IMR-90 (cell line): ENCODE measurements around the gene PLCD4. TPM values are rescaled to one million over a fixed set of nuclear protein-coding genes. Genes with fewer than 3 reads are reported as not detected.

Experiments
- ATAC-seq: fragments of 200-7000 bp; cut with Tn5 transposase; 2 replicates; pipeline ENCODE4 v1.9.1; 2020; ENCODE audit warnings: low read depth, mild to moderate bottlenecking, moderate library complexity
- BruUV-seq: library from RNA; stranded (reverse); fragments of 400-500 nt; replicated peaks from 2 replicates; lab custom pipeline; 2021; lab: Mats Ljungman, UMichigan
- CTCF ChIA-PET: fragments of 300-600 bp; formaldehyde crosslinking; extraction: SDS; loops from one replicate; lab custom pipeline; 2021; ENCODE audit warnings: antibody characterized with exemption; lab: Yijun Ruan, JAX
- POLR2A ChIA-PET: fragments of 300-600 bp; sonication (Branson Sonifier 250); formaldehyde crosslinking; loops from one replicate; lab custom pipeline; 2022; ENCODE audit warnings: antibody characterized with exemption; ENCODE audit not compliant: unreplicated experiment; lab: Charles Lee
- DNase-seq: peaks from one replicate; pipeline ENCODE4 v3.0.0; 2013
- H2AFZ ChIP-seq: replicated peaks from 2 replicates; pipeline ENCODE3; 2013; ENCODE audit warnings: low read length, mild to moderate bottlenecking; ENCODE audit not compliant: poor library complexity
- H2AK5ac ChIP-seq: 2 replicates; pipeline ENCODE4 v1.6.1; 2013; ENCODE audit warnings: low read depth, low read length, inconsistent platforms
- H2AK9ac ChIP-seq: replicated peaks from 2 replicates; pipeline ENCODE3; 2013; ENCODE audit warnings: mild to moderate bottlenecking, low read depth, low read length, moderate library complexity; ENCODE audit not compliant: poor library complexity
- H2BK120ac ChIP-seq: 2 replicates; pipeline ENCODE4 v1.6.1; 2013; ENCODE audit warnings: low read depth, low read length, inconsistent platforms
- H2BK15ac ChIP-seq: 3 replicates; pipeline ENCODE4 v1.6.1; 2013; ENCODE audit warnings: low read depth, low read length, inconsistent platforms
- H2BK20ac ChIP-seq: 2 replicates; pipeline ENCODE4 v1.6.1; 2013; ENCODE audit warnings: low read depth, mild to moderate bottlenecking, inconsistent platforms, low read length, moderate library complexity
- H2BK5ac ChIP-seq: 2 replicates; pipeline ENCODE4 v1.6.1; 2013; ENCODE audit warnings: mild to moderate bottlenecking, low read depth, low read length, inconsistent platforms; ENCODE audit not compliant: poor library complexity, severe bottlenecking
- H3K14ac ChIP-seq: replicated peaks from 2 replicates; pipeline ENCODE4 v1.6.1; 2013; ENCODE audit warnings: low read depth, low read length, inconsistent platforms
- H3K18ac ChIP-seq: 2 replicates; pipeline ENCODE4 v1.6.1; 2013; ENCODE audit warnings: low read depth, low read length, control low read depth
- H3K23ac ChIP-seq: 2 replicates; pipeline ENCODE4 v1.6.1; 2013; ENCODE audit warnings: low read depth, low read length, inconsistent platforms
- H3K27ac ChIP-seq: 2 replicates; pipeline ENCODE4 v1.5.1; 2013; ENCODE audit warnings: mild to moderate bottlenecking, control low read depth, low read length; ENCODE audit not compliant: insufficient read depth
- H3K27me3 ChIP-seq: 2 replicates; pipeline ENCODE4 v1.6.1; 2013; ENCODE audit warnings: low read length; ENCODE audit not compliant: control insufficient read depth, insufficient read depth
- H3K36me3 ChIP-seq: 2 replicates; pipeline ENCODE4 v1.6.1; 2013; ENCODE audit warnings: low read length, mixed read lengths; ENCODE audit not compliant: control insufficient read depth, insufficient read depth
- H3K4ac ChIP-seq: 2 replicates; pipeline ENCODE4 v1.6.1; 2013; ENCODE audit warnings: low read depth, low read length, inconsistent platforms
- H3K4me1 ChIP-seq: 2 replicates; pipeline ENCODE4 v1.6.1; 2013; ENCODE audit warnings: low read length, mixed read lengths; ENCODE audit not compliant: control insufficient read depth, insufficient read depth
- H3K4me2 ChIP-seq: 2 replicates; pipeline ENCODE4 v1.6.1; 2013; ENCODE audit warnings: low read depth, mild to moderate bottlenecking, control low read depth, low read length, moderate library complexity
- H3K4me3 ChIP-seq: 2 replicates; pipeline ENCODE4 v1.5.1; 2013; ENCODE audit warnings: low read depth, mild to moderate bottlenecking, control low read depth, low read length, moderate library complexity; ENCODE audit not compliant: insufficient read depth
- H3K56ac ChIP-seq: 2 replicates; pipeline ENCODE4 v1.6.1; 2013; ENCODE audit warnings: low read length, inconsistent platforms; ENCODE audit not compliant: insufficient read depth; ENCODE audit errors: extremely low read depth
- H3K79me1 ChIP-seq, 2 experiments: 2 replicates each; pipeline ENCODE4 v1.6.1; 2013; ENCODE audit warnings: low read length in 2 of 2, inconsistent platforms in 1 of 2, low read depth in 1 of 2
- H3K9ac ChIP-seq: 2 replicates; pipeline ENCODE4 v1.6.1; 2013; ENCODE audit warnings: low read depth, low read length, control low read depth
- H3K9me1 ChIP-seq: 2 replicates; pipeline ENCODE4 v1.6.1; 2013; ENCODE audit warnings: low read length, inconsistent platforms; ENCODE audit not compliant: insufficient read depth
- H3K9me3 ChIP-seq: 2 replicates; pipeline ENCODE4 v1.6.1; 2013; ENCODE audit warnings: low read length; ENCODE audit not compliant: control insufficient read depth, insufficient read depth
- H4K20me1 ChIP-seq: 2 replicates; pipeline ENCODE4 v1.6.1; 2013; ENCODE audit warnings: low read length, inconsistent platforms; ENCODE audit not compliant: insufficient read depth
- H4K5ac ChIP-seq: 2 replicates; pipeline ENCODE4 v1.6.1; 2013; ENCODE audit warnings: mild to moderate bottlenecking, low read depth, low read length, control low read depth
- H4K8ac ChIP-seq, 2 experiments: 2 replicates each; pipeline ENCODE4 v1.6.1; 2013; ENCODE audit warnings: low read depth in 2 of 2, low read length in 2 of 2, control low read depth in 1 of 2, inconsistent platforms in 1 of 2
- H4K91ac ChIP-seq: 2 replicates; pipeline ENCODE4 v1.6.1; 2013; ENCODE audit warnings: low read depth, low read length, inconsistent platforms; ENCODE audit not compliant: insufficient read depth
- CEBPB ChIP-seq: IDR thresholded peaks from 2 replicates; pipeline ENCODE4 v1.6.1; 2012; ENCODE audit warnings: low read depth, low read length, improper control_type of control experiment
- FOS ChIP-seq: fragments of 150-350 bp; IDR thresholded peaks from 2 replicates; pipeline ENCODE4 v1.6.1; 2016; ENCODE audit warnings: low read depth, low read length
- MXI1 ChIP-seq: IDR thresholded peaks from 2 replicates; pipeline ENCODE4 v1.6.1; 2012; ENCODE audit warnings: low read depth, mild to moderate bottlenecking, low read length, moderate library complexity, borderline replicate concordance
- NFE2L2 ChIP-seq: fragments of 150-350 bp; IDR thresholded peaks from 2 replicates; pipeline ENCODE4 v1.6.1; 2016; ENCODE audit warnings: low read depth, mild to moderate bottlenecking, low read length
- RCOR1 ChIP-seq: IDR thresholded peaks from 2 replicates; pipeline ENCODE4 v1.6.1; 2012; ENCODE audit warnings: mild to moderate bottlenecking, low read length, improper control_type of control experiment; ENCODE audit not compliant: insufficient replicate concordance
- RFX5 ChIP-seq: IDR thresholded peaks from 2 replicates; pipeline ENCODE4 v1.8.0; 2012; ENCODE audit warnings: low read depth, mild to moderate bottlenecking, low read length, moderate library complexity
- WGBS, 2 experiments: methylation state at CpG; one replicate each; pipeline versions ENCODE4 v1.1.5 to v1.1.7; 2013; ENCODE audit warnings: missing lambda C conversion rate in 2 of 2; ENCODE audit not compliant: insufficient read length in 1 of 2; ENCODE audit errors: extremely low coverage in 2 of 2; 5-methylcytosine and 5-hydroxymethylcytosine counted together
- dilution Hi-C: fragments of 300-500 bp; cut with HindIII; formaldehyde crosslinking; loops from one replicate; pipeline ENCODE4 v1.14.3; 2018; ENCODE audit warnings: low sequenced_read_pairs; ENCODE audit not compliant: unreplicated experiment
- in situ Hi-C: fragments of 300-500 bp; cut with MboI; formaldehyde crosslinking; loops from 3 replicates; pipeline ENCODE4 v1.14.3; 2019; ENCODE audit warnings: low sequenced_read_pairs, inconsistent platforms, mixed read lengths
- intact Hi-C: fragments of 100-400 bp; cut with micrococcal nuclease; formaldehyde crosslinking; loops from 2 replicates; pipeline ENCODE4 v1.10.0; 2022
- polyA plus RNA-seq, 3 experiments: library from polyadenylated mRNA; depleted of rRNA; stranded (reverse); fragments of >200 nt; gene quantifications; 2 replicates each; pipeline ENCODE4 v1.2.3, GENCODE V29; 2012; ENCODE audit warnings: low replicate concordance in 1 of 3
- total RNA-seq: library from RNA; depleted of rRNA; stranded (reverse); fragments of >200 nt; gene quantifications from 2 replicates; pipeline ENCODE4 v1.2.3, GENCODE V29; 2012
- TF ChIP-seq, protein P1 (sequence below): conservative IDR thresholded peaks from 2 replicates; pipeline ENCODE4 v1.5.1; 2012; ENCODE audit warnings: mild to moderate bottlenecking, low read depth, low read length, improper control_type of control experiment
- TF ChIP-seq, protein P2 (sequence below): fragments of 150-350 bp; IDR thresholded peaks from 2 replicates; pipeline ENCODE4 v1.6.1; 2017; ENCODE audit warnings: mild to moderate bottlenecking, antibody characterized with exemption, low read length, low read depth

PLCD4 gene
- total and polyA plus RNA-seq, 2 of the 4 experiments (the other 2 are of a cell fraction): 1.9 to 2.0 TPM

DNA sequence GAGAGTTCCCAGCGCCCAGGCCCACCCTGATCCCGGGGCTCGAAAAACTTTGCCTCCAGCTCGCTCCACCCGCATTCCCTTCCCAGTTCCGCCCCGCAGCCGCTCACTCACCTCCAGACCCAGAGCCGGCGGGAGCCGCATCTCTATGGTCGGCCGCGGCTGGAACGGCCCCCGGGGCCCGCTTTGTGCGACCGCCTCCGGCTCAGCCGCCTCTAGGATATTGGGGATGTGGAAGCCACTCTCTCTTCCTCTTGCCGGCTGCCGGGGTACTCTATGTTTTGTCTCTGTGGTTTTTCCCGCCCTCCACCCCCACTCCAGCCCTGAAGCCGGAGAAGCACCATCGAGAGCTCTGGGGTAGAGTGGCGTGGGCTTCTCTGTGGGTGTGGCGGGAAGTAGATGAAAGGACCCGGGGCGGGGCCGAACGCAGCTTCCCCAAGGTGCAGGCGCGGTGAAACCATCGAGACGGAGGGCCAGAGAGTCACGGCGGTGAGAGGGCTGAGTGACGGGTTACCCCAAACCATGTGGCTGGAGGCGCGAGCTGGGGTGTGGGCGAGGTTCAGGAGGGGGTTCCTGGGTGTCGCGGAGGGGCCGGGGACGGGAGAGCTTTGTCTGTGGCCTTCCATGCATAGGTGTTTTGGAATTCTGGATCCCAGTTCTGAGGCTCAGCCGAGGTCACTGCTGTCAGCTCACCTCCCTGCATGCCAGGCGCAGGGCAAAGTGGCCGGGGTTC is 51.7 kb downstream of the PLCD4 start, which contains the start of the genes BCS1L and ZNF142:
Gene BCS1L (plus strand): TSS at position 426 of the 730 bp plus-strand sequence. CDS start 1,305 bp downstream, outside the sequence.
Gene ZNF142 (minus strand): TSS at position 366 of the 730 bp plus-strand sequence. CDS start 3,194 bp downstream, outside the sequence.
- TF ChIP-seq CEBPB (no peak), FOS (no peak), NFE2L2 (no peak), RCOR1 (no peak), RFX5 (no peak), MXI1 (peak; percentile 90)
- TF ChIP-seq, protein P1, sequence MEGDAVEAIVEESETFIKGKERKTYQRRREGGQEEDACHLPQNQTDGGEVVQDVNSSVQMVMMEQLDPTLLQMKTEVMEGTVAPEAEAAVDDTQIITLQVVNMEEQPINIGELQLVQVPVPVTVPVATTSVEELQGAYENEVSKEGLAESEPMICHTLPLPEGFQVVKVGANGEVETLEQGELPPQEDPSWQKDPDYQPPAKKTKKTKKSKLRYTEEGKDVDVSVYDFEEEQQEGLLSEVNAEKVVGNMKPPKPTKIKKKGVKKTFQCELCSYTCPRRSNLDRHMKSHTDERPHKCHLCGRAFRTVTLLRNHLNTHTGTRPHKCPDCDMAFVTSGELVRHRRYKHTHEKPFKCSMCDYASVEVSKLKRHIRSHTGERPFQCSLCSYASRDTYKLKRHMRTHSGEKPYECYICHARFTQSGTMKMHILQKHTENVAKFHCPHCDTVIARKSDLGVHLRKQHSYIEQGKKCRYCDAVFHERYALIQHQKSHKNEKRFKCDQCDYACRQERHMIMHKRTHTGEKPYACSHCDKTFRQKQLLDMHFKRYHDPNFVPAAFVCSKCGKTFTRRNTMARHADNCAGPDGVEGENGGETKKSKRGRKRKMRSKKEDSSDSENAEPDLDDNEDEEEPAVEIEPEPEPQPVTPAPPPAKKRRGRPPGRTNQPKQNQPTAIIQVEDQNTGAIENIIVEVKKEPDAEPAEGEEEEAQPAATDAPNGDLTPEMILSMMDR: no peak
- TF ChIP-seq, protein P2, sequence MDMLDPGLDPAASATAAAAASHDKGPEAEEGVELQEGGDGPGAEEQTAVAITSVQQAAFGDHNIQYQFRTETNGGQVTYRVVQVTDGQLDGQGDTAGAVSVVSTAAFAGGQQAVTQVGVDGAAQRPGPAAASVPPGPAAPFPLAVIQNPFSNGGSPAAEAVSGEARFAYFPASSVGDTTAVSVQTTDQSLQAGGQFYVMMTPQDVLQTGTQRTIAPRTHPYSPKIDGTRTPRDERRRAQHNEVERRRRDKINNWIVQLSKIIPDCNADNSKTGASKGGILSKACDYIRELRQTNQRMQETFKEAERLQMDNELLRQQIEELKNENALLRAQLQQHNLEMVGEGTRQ: no peak
- Histone ChIP-seq H3K79me1 (peaks cover 22 to 45% of the 10 kb centered on the region in 2 experiments), H3K4me3 (peak within 1 kb of the TSS; percentile 76), H3K4me2 (peak within 1 kb of the TSS; percentile 94), H3K9ac (peak within 1 kb of the TSS; percentile 85), H3K27me3 (no peaks in the 10 kb centered on the region), H2AFZ (peak within 1 kb of the TSS; percentile 97), H3K4ac (peak within 1 kb of the TSS; percentile 84), H3K18ac (no peak within 1 kb of the TSS), H3K27ac (peak within 1 kb of the TSS; percentile 46), H2BK120ac (peak within 1 kb of the TSS; percentile 58; the same call in 1 of the 2 replicates), H3K14ac (peak within 1 kb of the TSS; percentile 89), H3K9me3 (no peaks in the 10 kb centered on the region), H2AK9ac (peak within 1 kb of the TSS; percentile 96), H4K20me1 (no peaks in the 10 kb centered on the region), H2BK15ac (no peak within 1 kb of the TSS; the same call in 2 of the 3 replicates), H3K36me3 (peaks cover 40% of the 10 kb centered on the region), H4K8ac (peak within 1 kb of the TSS; percentile 82 to 91), H3K4me1 (peaks cover 3% of the 10 kb centered on the region; the same call in 1 of the 2 replicates), H2BK5ac (peak within 1 kb of the TSS; percentile 46), H4K5ac (peak within 1 kb of the TSS; percentile 50), H2BK20ac (no peak within 1 kb of the TSS), H3K9me1 (peaks cover 8% of the 10 kb centered on the region; the same call in 1 of the 2 replicates), H3K23ac (peak within 1 kb of the TSS; percentile 86), H2AK5ac (peak within 1 kb of the TSS; percentile 6; the same call in 1 of the 2 replicates), H3K56ac (peak within 1 kb of the TSS; percentile 66), H4K91ac (peak within 1 kb of the TSS; percentile 36)
- peak; percentile 76 for DNase-seq
- POLR2A ChIA-PET: interaction anchor here (0.6 to 1.0 kb wide), 2 partner anchors 58 to 123 kb away, joined by 3 to 4 read pairs; no protein-coding TSS in a partner anchor
- in situ Hi-C loops: loop anchor here (10.0 kb wide), 1 partner anchor 255 kb away; no protein-coding TSS in a partner anchor
- intact Hi-C loops: loop anchor here (1.0 kb wide), 2 partner anchors 28 to 188 kb away; no protein-coding TSS in a partner anchor
- 0% methylated on average over 12 of the region's 49 CpGs; no CpG with 5 or more reads in 1 of the 2 experiments for WGBS, 2 experiments
- CTCF ChIA-PET: interaction anchor here (0.8 to 1.6 kb wide), 4 partner anchors 10 to 188 kb away, joined by 3 to 4 read pairs (median 3); no protein-coding TSS in a partner anchor
- dilution Hi-C loops: no loop called here
- no TSS peak for BruUV-seq
- peak; percentile 96 for ATAC-seq
